Measurements from ENCODE around the gene KRTAP9-1. TPM values are rescaled to one million over a fixed set of nuclear protein-coding genes. Genes with fewer than 3 reads are reported as not detected.

KRTAP9-1 gene
- total and polyA plus RNA-seq, 2 donors (not counting 1 experiment from before 2014, with no cell fraction given) = not detected

- Histone ChIP-seq H3K27ac (ENCODE audit: insufficient read depth, low read length) (no peak within 1 kb of the TSS), H3K27me3 (ENCODE audit: control insufficient read depth, insufficient read depth, low read length) (no peaks in the 10 kb centered on the region), H4K20me1 (ENCODE audit: control insufficient read depth, extremely low read depth, insufficient read depth, low read length) (no peaks in the 10 kb centered on the region), H3K79me2 (ENCODE audit: control insufficient read depth, insufficient read depth, low read length) (no peaks in the 10 kb centered on the region), H2AFZ (ENCODE audit: low read length) (no peak within 1 kb of the TSS), H3K4me2 (ENCODE audit: extremely low read depth, insufficient read depth, low read length) (no peak within 1 kb of the TSS), H3K9ac (ENCODE audit: insufficient read depth, low read length) (no peak within 1 kb of the TSS), H3K36me3 (ENCODE audit: control insufficient read depth, insufficient read depth, low read length) (no peaks in the 10 kb centered on the region), H3K9me3 (ENCODE audit: control insufficient read depth, insufficient read depth, low read depth, low read length) (no peaks in the 10 kb centered on the region), H3K4me1 (ENCODE audit: control insufficient read depth, extremely low read depth, insufficient read depth, low read length) (no peaks in the 10 kb centered on the region), H3K4me3 (replicated peaks in 1 of 4; ENCODE audit: control extremely low read depth in 1 of 4, insufficient read depth in 1 of 4, low read depth in 3 of 4, low read length in 4 of 4) (no peak within 1 kb of the TSS)
- DNase-seq (ENCODE audit: low read depth in 2 of 2) = no peak
- TF ChIP-seq CTCF (conservative IDR thresholded peaks at IDR 0.05 in 1 of 2, IDR thresholded peaks at IDR 0.05 in 1 of 2; ENCODE audit: low read depth in 1 of 2, low read length in 2 of 2) (no peak), EZH2 (IDR thresholded peaks at IDR 0.05; ENCODE audit: low read length, missing control alignments) (no peak)
These were observed 40.1 kb upstream of the KRTAP9-1 start, which contains the start of gene KRTAP4-5 for GRCh38 chr17:41149652-41149985. KRTAP4-5 (minus strand) TSS chr17:41149825; CDS start chr17:41149767, 58 bp downstream.

- Histone ChIP-seq H3K27me3 (ENCODE audit: control insufficient read depth, insufficient read depth, low read length) (no peaks in the 10 kb centered on the region), H3K27ac (ENCODE audit: insufficient read depth, low read length) (no peak overlapping the region), H3K4me3 (replicated peaks in 1 of 4; ENCODE audit: control extremely low read depth in 1 of 4, insufficient read depth in 1 of 4, low read depth in 3 of 4, low read length in 4 of 4) (no peak overlapping the region), H3K36me3 (ENCODE audit: control insufficient read depth, insufficient read depth, low read length) (no peaks in the 10 kb centered on the region), H3K4me1 (ENCODE audit: control insufficient read depth, extremely low read depth, insufficient read depth, low read length) (no peaks in the 10 kb centered on the region), H3K79me2 (ENCODE audit: control insufficient read depth, insufficient read depth, low read length) (no peaks in the 10 kb centered on the region), H4K20me1 (ENCODE audit: control insufficient read depth, extremely low read depth, insufficient read depth, low read length) (no peaks in the 10 kb centered on the region), H3K9ac (ENCODE audit: insufficient read depth, low read length) (no peak overlapping the region), H2AFZ (ENCODE audit: low read length) (no peak overlapping the region), H3K9me3 (ENCODE audit: control insufficient read depth, insufficient read depth, low read depth, low read length) (no peaks in the 10 kb centered on the region), H3K4me2 (ENCODE audit: extremely low read depth, insufficient read depth, low read length) (no peak overlapping the region)
- no peak for DNase-seq (ENCODE audit: low read depth in 2 of 2)
- TF ChIP-seq CTCF (conservative IDR thresholded peaks at IDR 0.05 in 1 of 2, IDR thresholded peaks at IDR 0.05 in 1 of 2; ENCODE audit: low read depth in 1 of 2, low read length in 2 of 2) = no peak
- no peak for TF ChIP-seq EZH2 (IDR thresholded peaks at IDR 0.05; ENCODE audit: low read length, missing control alignments)
These were observed 39.7 kb upstream of the KRTAP9-1 start for GRCh38 chr17:41150026-41150425.

- TF ChIP-seq CTCF (conservative IDR thresholded peaks at IDR 0.05 in 1 of 2, IDR thresholded peaks at IDR 0.05 in 1 of 2; ENCODE audit: low read depth in 1 of 2, low read length in 2 of 2) = no peak
- no peak for TF ChIP-seq EZH2 (IDR thresholded peaks at IDR 0.05; ENCODE audit: low read length, missing control alignments)
- no peaks in the 10 kb centered on the region for H3K9me3 ChIP-seq (ENCODE audit: control insufficient read depth, insufficient read depth, low read depth, low read length)
- H3K36me3 ChIP-seq (ENCODE audit: control insufficient read depth, insufficient read depth, low read length) = no peaks in the 10 kb centered on the region
- no peaks in the 10 kb centered on the region for H3K27me3 ChIP-seq (ENCODE audit: control insufficient read depth, insufficient read depth, low read length)
- H3K27ac ChIP-seq (ENCODE audit: insufficient read depth, low read length) = no peak overlapping the region
- no peak overlapping the region for H2AFZ ChIP-seq (ENCODE audit: low read length)
- H3K4me1 ChIP-seq (ENCODE audit: control insufficient read depth, extremely low read depth, insufficient read depth, low read length) = no peaks in the 10 kb centered on the region
- no peaks in the 10 kb centered on the region for H4K20me1 ChIP-seq (ENCODE audit: control insufficient read depth, extremely low read depth, insufficient read depth, low read length)
- no peaks in the 10 kb centered on the region for H3K79me2 ChIP-seq (ENCODE audit: control insufficient read depth, insufficient read depth, low read length)
- no peak overlapping the region for H3K4me2 ChIP-seq (ENCODE audit: extremely low read depth, insufficient read depth, low read length)
- H3K4me3 ChIP-seq (replicated peaks in 1 of 4; ENCODE audit: control extremely low read depth in 1 of 4, insufficient read depth in 1 of 4, low read depth in 3 of 4, low read length in 4 of 4) = no peak overlapping the region
- no peak overlapping the region for H3K9ac ChIP-seq (ENCODE audit: insufficient read depth, low read length)
- DNase-seq (ENCODE audit: low read depth in 2 of 2) = no peak
These were observed 38.2 kb upstream of the KRTAP9-1 start for GRCh38 chr17:41151525-41151924.
